Measurements from ENCODE around the gene NDP. TPM values are rescaled to one million over a fixed set of nuclear protein-coding genes. Genes with fewer than 3 reads are reported as not detected.

Gene NDP
- total and polyA plus RNA-seq, 10 of the 15 experiments (the other 5 are each of a cell fraction or from before 2014, with no cell fraction given), result 0.04 TPM; not detected in 9

DNA sequence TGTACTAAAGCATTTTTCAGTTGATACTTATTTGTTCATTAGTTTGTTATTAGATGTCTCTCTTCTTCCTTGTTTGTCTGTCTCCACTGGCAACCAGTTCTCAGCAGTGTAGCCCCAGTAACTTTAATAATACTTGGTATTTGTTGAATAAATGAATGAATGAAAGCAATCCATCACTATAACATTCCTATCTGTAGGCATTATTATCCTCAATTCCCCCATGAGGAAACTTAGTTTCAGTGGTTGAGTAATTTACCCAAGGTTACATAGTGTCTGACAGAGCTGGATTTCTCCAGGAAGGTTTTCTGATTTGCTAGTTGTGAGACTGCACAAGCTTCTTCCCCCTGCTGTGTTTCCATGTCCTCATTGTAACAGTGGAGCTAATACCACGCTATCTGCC is 63.2 kb downstream of the NDP start:
- DNase-seq (ENCODE audit: low read depth, low spot score) (no peak), ATAC-seq (no peak), FAIRE-seq (no peak)
- no peak for TF ChIP-seq IKZF1 (conservative IDR thresholded peaks at IDR 0.05)
- Histone ChIP-seq H3K36me3 (ENCODE audit: control insufficient read depth in 2 of 2, insufficient read depth in 2 of 2, low read length in 1 of 2) (no peaks in the 10 kb centered on the region), H3K9me3 (replicated peaks; ENCODE audit: control insufficient read depth, insufficient read depth, low read length) (no peaks in the 10 kb centered on the region), H4K20me1 (ENCODE audit: control insufficient read depth, insufficient read depth) (no peaks in the 10 kb centered on the region), H2AFZ (ENCODE audit: control insufficient read depth, low read depth, low read length) (no peak overlapping the region), H3K79me2 (ENCODE audit: control insufficient read depth, insufficient read depth, low read length) (no peaks in the 10 kb centered on the region), H3K27me3 (replicated peaks in 1 of 2; ENCODE audit: control insufficient read depth in 2 of 2, insufficient read depth in 2 of 2, low read length in 1 of 2) (no peaks in the 10 kb centered on the region), H3K27ac (ENCODE audit: control insufficient read depth, insufficient read depth) (no peak overlapping the region), H3K4me2 (ENCODE audit: control insufficient read depth, insufficient read depth) (no peak overlapping the region), H3K9ac (ENCODE audit: control insufficient read depth, insufficient read depth, low read length) (no peak overlapping the region), H3K4me3 (no peak overlapping the region), H3K4me1 (ENCODE audit: control insufficient read depth, insufficient read depth, low read length) (no peaks in the 10 kb centered on the region)
- ChIA-PET SMC1A (ENCODE audit: uncharacterized antibody, unreplicated experiment) (no interaction called here), CTCF (no interaction called here), POLR2A (no interaction called here), RAD21 (ENCODE audit: unreplicated experiment) (no interaction called here)
- intact Hi-C loops (cut with micrococcal nuclease; ENCODE audit: unreplicated experiment), result no loop called here
- BruUV-seq (replicated peaks), result no TSS peak
- 0% methylated on average over 1 of the region's 1 CpG for WGBS (ENCODE audit: insufficient coverage, insufficient replicate concordance, low lambda C conversion rate, missing lambda C conversion rate)
- in situ Hi-C loops (cut with MboI), result no loop called here

DNA sequence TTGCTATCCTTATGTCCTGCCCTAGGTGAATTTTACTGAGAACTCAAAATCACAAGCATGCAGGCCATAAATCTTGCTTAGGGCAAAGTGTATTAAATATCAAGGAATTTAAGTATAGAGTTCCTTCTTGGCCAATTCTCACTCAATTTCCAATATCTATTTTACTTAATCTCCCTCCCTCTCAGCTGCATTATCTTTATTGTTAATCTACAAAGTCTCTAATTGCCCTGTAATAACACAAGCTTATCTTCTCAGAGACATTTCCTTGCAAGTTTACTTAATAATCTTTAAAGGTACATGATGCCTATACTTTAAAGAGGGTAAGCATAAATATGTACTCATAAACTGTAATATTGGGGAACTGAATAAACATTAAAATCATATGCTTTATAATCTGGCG is 64.0 kb downstream of the NDP start:
- ChIA-PET RAD21 (ENCODE audit: unreplicated experiment) (no interaction called here), SMC1A (ENCODE audit: uncharacterized antibody, unreplicated experiment) (no interaction called here), POLR2A (no interaction called here), CTCF (no interaction called here)
- Histone ChIP-seq H3K9ac (ENCODE audit: control insufficient read depth, insufficient read depth, low read length) (no peak overlapping the region), H3K4me3 (no peak overlapping the region), H3K4me1 (ENCODE audit: control insufficient read depth, insufficient read depth, low read length) (no peaks in the 10 kb centered on the region), H3K4me2 (ENCODE audit: control insufficient read depth, insufficient read depth) (no peak overlapping the region), H3K27me3 (replicated peaks in 1 of 2; ENCODE audit: control insufficient read depth in 2 of 2, insufficient read depth in 2 of 2, low read length in 1 of 2) (no peaks in the 10 kb centered on the region), H3K9me3 (replicated peaks; ENCODE audit: control insufficient read depth, insufficient read depth, low read length) (no peaks in the 10 kb centered on the region), H3K79me2 (ENCODE audit: control insufficient read depth, insufficient read depth, low read length) (no peaks in the 10 kb centered on the region), H4K20me1 (ENCODE audit: control insufficient read depth, insufficient read depth) (no peaks in the 10 kb centered on the region), H3K27ac (ENCODE audit: control insufficient read depth, insufficient read depth) (no peak overlapping the region), H3K36me3 (ENCODE audit: control insufficient read depth in 2 of 2, insufficient read depth in 2 of 2, low read length in 1 of 2) (no peaks in the 10 kb centered on the region), H2AFZ (ENCODE audit: control insufficient read depth, low read depth, low read length) (no peak overlapping the region)
- no TSS peak for BruUV-seq (replicated peaks)
- 79% methylated on average over 1 of the region's 1 CpG for WGBS (ENCODE audit: insufficient coverage, insufficient replicate concordance, low lambda C conversion rate, missing lambda C conversion rate)
- intact Hi-C loops (cut with micrococcal nuclease; ENCODE audit: unreplicated experiment) (no loop called here), in situ Hi-C loops (cut with MboI) (no loop called here)
- ATAC-seq (no peak), FAIRE-seq (no peak), DNase-seq (ENCODE audit: low read depth, low spot score) (no peak)
- no peak for TF ChIP-seq ZNF274 (IDR thresholded peaks at IDR 0.05; ENCODE audit: insufficient read depth, insufficient read length)
- TF ChIP-seq, protein P1, sequence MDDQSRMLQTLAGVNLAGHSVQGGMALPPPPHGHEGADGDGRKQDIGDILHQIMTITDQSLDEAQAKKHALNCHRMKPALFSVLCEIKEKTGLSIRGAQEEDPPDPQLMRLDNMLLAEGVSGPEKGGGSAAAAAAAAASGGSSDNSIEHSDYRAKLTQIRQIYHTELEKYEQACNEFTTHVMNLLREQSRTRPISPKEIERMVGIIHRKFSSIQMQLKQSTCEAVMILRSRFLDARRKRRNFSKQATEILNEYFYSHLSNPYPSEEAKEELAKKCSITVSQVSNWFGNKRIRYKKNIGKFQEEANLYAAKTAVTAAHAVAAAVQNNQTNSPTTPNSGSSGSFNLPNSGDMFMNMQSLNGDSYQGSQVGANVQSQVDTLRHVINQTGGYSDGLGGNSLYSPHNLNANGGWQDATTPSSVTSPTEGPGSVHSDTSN (IDR thresholded peaks at IDR 0.05; ENCODE audit: insufficient replicate concordance, low read depth, low read length), result no peak
- TF ChIP-seq, protein P2, sequence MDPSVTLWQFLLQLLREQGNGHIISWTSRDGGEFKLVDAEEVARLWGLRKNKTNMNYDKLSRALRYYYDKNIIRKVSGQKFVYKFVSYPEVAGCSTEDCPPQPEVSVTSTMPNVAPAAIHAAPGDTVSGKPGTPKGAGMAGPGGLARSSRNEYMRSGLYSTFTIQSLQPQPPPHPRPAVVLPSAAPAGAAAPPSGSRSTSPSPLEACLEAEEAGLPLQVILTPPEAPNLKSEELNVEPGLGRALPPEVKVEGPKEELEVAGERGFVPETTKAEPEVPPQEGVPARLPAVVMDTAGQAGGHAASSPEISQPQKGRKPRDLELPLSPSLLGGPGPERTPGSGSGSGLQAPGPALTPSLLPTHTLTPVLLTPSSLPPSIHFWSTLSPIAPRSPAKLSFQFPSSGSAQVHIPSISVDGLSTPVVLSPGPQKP (IDR thresholded peaks at IDR 0.05; ENCODE audit: low read depth, low read length), result no peak
- TF ChIP-seq, protein P3, sequence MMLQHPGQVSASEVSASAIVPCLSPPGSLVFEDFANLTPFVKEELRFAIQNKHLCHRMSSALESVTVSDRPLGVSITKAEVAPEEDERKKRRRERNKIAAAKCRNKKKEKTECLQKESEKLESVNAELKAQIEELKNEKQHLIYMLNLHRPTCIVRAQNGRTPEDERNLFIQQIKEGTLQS (IDR thresholded peaks at IDR 0.05; ENCODE audit: borderline replicate concordance, extremely low read depth, low read depth, low read length), result no peak
- TF ChIP-seq, protein P4, sequence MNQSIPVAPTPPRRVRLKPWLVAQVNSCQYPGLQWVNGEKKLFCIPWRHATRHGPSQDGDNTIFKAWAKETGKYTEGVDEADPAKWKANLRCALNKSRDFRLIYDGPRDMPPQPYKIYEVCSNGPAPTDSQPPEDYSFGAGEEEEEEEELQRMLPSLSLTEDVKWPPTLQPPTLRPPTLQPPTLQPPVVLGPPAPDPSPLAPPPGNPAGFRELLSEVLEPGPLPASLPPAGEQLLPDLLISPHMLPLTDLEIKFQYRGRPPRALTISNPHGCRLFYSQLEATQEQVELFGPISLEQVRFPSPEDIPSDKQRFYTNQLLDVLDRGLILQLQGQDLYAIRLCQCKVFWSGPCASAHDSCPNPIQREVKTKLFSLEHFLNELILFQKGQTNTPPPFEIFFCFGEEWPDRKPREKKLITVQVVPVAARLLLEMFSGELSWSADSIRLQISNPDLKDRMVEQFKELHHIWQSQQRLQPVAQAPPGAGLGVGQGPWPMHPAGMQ (IDR thresholded peaks at IDR 0.05; ENCODE audit: borderline replicate concordance), result no peak
- no peak for TF ChIP-seq LARP7 (IDR thresholded peaks at IDR 0.05)

Measured in GM12878 (cell line).